ENCODE measurements around the gene FBXW7.

Gene FBXW7

DNA sequence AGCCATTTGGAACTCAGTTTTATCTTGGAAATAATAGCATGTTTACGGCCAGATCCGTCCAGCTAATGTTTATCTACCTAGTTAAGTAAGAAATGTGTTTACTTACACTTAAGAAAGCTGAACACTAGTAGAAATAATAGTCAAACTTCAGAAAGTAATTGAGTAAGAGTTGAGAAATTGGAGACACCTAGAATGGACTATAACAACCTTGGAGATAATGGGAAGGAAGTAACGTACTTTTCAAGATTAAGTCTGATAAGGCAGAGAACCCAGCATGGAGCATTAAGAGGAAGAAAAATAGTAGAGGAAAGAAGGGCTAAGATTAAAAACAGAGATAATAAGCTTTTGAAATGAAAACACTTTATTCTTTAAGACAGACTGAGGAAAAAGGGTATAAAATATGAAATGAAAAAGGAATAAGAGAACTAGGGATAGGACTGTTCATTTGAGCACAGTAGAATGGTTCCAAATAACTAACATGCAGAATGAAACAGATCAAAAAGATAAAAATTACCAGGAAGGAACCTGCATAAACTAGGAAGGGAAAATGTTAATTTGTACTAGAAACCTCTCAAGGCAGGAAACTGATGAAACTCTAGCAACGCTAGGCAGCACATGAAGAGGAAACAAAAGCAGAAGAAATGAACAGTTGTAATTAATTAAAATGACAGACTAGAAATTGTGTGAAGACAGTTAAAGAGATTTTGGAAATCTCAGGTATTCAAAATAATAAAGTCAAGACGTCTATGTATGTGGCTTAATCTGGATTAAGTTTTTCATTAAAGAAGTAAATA is 71.7 kb downstream of the FBXW7 start:
- FAIRE-seq, result no peak

GRCh38 chr4:152463562-152463961 is 72.3 kb downstream of the FBXW7 start:
- no peak for FAIRE-seq

GRCh38 chr4:152462695-152463094 is 73.2 kb downstream of the FBXW7 start:
- FAIRE-seq, result no peak

GRCh38 chr4:152462047-152462446 is 73.8 kb downstream of the FBXW7 start:
- FAIRE-seq, result no peak

DNA sequence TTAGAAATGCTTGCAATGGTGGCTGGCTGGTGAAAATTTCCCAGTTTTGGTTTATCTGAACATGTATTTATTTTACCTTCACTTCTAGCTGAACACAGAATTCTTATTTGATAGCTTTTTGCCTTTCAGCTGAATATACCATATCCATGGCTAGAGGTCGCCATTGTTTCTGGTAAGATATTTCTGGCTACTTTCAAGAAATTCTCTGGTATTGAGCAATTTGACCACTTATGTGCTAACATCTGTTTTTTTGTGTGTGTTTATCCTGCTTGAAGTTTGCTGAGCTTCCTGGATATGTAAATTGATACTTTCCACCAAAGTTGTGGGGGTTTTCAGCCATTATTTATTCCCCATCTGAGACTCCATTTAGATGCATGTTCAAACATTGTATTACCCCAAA is 75.4 kb downstream of the FBXW7 start:
- FAIRE-seq, result no peak

DNA sequence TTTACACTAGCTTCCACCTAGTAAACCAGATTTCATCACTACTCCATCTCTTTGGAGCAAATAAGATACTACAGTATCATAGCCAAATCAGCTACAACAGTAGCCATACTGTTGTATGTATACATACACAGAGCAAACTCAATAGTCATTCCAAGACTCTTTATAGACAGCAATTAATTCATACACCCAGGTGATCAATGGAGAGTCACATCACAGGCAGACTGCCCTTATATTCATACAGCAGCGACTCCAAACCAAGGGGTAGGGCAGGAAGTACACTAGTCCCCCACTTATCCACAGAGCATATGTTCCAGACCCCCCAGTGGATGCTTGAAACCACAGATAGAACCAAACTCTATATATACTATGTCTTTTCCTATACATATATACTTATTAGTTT is 76.6 kb downstream of the FBXW7 start:
- FAIRE-seq, result no peak

GRCh38 chr4:152458801-152459302 is 77.0 kb downstream of the FBXW7 start:
- no peak for FAIRE-seq

DNA sequence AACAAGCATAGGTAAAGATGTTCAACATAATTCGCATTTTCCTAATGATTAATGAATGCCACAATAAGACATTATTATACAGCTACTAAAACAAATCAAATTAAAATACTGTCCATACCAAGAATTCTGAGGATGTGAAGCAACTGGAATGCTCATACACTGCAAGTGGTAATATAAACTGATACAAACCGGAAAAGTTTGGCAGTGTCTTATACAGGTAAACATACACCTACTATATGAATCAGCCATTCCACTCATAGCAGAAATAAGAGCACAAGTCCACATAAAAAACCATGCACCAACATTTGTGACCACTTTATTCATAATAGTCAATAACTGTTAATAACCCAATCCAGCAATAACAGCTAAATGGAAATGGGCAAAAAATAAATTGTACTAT is 79.3 kb downstream of the FBXW7 start:
- no peak for FAIRE-seq

GRCh38 chr4:152455311-152455710 is 80.6 kb downstream of the FBXW7 start:
- FAIRE-seq, result no peak

DNA sequence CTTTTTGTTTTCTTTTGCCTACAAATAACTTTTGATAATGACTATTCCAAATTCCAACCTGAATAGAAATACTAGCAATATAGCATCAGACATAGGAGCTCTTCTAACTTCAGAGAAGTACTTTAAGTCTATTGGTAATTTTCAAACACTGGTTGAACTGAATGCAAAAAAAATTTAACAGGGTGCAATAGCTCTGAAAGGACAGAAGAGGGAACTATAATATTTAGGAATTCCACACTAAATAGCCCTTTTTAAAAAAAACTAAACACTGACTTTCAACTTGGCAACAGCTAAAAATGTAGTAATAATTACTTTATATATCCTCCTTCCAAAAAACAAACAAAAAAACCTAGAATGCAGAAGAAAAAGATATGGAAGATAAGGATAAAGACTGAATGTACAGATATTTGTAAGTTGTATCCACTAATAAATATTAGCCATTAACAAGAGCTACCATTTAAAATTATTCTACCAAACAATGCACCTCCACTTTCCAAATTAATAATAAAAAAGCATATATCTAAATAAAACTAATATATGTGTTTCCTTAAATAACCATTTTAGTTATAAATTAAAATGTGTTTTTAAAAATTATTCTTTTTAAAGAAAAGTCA is 81.4 kb downstream of the FBXW7 start:
- FAIRE-seq, result peak; percentile 98

DNA sequence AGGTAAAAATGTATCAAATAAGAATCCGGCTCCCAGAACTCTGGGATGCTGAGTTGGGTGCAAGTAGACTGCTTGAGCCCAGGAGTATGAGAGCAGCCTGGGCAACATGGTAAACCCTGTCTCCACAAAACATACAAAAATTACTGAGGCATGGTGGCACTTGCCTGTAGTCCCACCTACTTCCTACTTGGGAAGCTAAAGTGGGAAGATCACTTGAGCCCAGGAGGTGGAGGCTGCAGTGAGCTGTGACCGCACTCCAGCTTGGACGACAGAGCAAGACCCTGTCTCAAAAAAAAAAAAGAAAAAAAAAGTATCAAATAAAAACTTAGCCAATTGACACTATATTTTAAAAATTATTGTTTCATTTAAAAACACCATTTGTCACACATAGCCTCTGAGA is 84.4 kb downstream of the FBXW7 start:
- no peak for FAIRE-seq

DNA sequence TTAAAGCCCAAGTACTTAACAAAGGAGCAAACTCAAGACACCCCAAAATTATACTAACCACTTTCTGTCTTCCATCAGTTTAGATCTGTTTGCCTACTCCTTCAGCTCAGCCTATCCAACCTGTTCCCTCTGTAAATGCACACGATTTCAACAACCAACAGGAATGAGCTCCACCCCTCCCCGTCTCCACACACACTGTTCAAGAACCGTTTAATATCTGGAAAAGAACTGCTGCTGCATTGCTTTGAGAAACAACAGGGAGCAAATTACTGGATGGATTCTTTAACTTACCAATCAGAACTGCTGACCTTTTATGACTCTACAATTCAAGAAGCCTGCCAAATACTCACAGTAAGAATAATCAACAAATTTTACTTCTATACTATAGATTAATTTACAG is 87.0 kb downstream of the FBXW7 start:
- no peak for FAIRE-seq

GRCh38 chr4:152448038-152448707 is 87.7 kb downstream of the FBXW7 start:
- FAIRE-seq, result no peak

- no peak for FAIRE-seq
Observed at GRCh38 chr4:152443859-152444258, 92.0 kb downstream of the FBXW7 start.

- FAIRE-seq, result no peak
Observed at GRCh38 chr4:152437561-152437960, 98.3 kb downstream of the FBXW7 start.

- no peak for FAIRE-seq
Observed at GRCh38 chr4:152436384-152436783, 99.5 kb downstream of the FBXW7 start.

DNA sequence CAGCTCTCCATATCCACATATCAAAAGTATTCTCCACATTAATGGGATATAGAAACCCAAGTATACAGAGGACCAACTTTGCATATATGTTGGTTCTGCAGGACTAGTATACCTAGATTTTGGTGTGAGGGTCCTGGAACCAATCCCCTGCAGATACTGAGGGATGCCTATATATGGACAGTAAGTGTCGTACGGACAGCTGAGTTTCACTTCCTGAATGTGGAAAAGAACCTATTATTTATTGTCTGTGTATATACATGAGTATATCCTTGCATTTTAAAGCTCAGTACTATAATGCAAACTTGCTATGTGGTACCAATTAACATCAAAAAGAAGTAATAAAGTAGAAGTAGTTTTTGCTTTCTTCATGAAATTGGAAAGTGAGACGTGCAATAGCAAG is 101.9 kb downstream of the FBXW7 start:
- FAIRE-seq, result no peak

DNA sequence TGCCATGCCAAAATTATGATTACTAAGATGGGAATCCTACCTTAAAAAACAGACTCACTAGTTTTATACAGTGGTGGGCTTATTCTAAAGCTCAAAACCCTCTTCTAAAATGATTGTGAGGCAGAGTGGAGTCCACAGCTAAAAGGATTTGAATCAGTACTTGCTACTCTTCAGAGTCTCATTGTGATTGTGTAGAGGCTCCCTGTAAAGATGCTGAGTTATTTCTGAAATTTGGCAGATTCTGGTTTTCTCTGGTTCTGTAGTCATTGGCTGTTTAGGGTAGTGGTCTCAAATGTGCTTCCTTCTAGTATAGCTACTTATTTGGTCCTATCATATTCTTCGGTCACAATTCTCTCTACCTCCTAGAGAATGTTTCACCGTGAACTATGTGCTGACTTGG is 104.1 kb downstream of the FBXW7 start:
- FAIRE-seq, result no peak

DNA sequence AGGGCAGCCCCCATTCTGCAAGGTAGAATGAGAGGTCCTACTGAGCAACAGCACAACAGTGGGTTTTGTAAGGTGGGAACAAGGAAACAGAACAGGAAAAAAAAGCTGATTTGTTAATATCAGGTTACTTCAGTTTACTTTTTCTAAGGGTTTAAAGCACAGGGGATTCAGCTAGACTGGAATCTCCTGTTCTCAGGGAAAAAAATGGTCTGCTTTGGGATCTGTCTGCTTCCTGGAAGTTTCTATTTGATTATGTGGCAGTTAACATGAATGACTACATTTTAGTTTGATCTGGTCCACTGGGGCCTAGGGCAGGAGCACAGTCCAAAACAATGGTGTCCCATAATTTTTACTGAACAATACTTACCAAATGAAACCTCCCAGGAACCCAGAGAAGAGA is 104.6 kb downstream of the FBXW7 start:
- FAIRE-seq, result no peak

GRCh38 chr4:152430507-152430906 is 105.4 kb downstream of the FBXW7 start:
- no peak for FAIRE-seq

DNA sequence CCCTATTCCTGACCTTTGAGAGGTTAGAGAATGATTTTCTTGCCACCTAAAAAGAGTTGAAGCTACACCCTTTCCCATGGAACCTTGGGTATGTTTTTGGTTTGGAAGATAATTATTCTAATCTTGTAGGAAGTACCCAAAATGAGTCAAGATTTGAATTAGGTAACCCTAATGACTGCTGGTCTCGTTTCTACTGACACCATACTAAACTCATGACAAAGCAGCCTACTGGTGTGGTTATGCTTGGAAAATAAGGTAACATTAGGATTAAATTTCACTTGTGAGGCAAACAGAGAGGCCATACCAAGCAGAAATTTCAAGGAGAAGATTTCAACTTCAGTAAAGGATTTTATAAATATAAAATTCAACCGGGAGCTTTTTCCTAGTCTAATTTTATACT is 107.9 kb downstream of the FBXW7 start:
- FAIRE-seq, result no peak

DNA sequence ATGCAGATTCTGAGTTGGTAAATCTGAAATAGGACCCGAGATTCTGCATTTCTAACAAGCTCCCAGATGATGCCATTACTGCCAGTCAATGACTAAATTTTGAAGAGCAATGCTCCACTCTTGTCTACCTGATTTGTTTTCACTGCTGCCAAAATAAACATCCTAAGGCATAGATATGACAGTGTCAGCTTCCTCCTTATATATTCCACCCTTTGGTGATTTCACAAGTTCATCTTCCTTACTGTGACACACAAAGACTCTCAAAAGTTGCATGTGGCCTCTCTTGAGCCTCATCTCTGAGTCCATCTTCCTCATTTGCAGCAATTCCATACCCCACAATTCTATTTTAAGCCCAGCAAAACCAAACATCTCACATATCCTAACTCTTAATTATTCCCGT is 110.9 kb downstream of the FBXW7 start:
- FAIRE-seq, result no peak

DNA sequence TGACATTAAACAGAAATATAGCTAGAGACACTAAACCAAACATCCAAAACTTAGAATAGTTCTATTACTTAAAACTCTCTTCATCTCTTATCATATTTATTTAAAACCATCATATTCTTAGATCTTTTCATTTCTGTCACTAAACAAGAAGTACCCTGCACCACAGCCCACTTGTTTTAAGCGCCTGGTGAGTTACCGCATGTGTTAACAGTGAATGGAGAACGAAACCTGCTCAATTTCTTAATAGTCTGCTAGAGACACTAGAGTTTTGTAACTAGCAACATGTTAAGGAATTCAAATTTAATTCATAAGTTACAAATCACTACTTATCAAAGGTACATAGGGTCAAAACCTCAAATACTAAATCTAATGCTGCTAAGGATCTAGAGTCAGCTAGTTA is 111.5 kb downstream of the FBXW7 start:
- no peak for FAIRE-seq

GRCh38 chr4:152422817-152423320 is 113.0 kb downstream of the FBXW7 start:
- no peak for FAIRE-seq
